ENCODE results near the gene TBC1D8. TPM values are rescaled to one million over a fixed set of nuclear protein-coding genes. Genes with fewer than 3 reads are reported as not detected.
"Not testable (repeated sequence)": the region's sequence is repeated elsewhere in the genome, so short reads cannot be mapped to it uniquely, and the experiment has no call there.

Gene TBC1D8
- total and polyA plus RNA-seq, 12 donors = 7.6 to 17.2 (median 10.8) TPM

GRCh38 chr2:101057051-101057933 lies 93.9 kb downstream of the TBC1D8 start:
- WGBS, 4 donors = 91 to 97% (median 95%) methylated on average over 5 of the region's 5 CpGs
- Histone ChIP-seq H3K36me3 (replicated peaks in 1 of 2) (peaks cover 0 to 5% of the 10 kb centered on the region in 2 donors), H3K27me3 (no peaks in the 10 kb centered on the region), H3K4me1 (replicated peaks in 1 of 2) (no peaks in the 10 kb centered on the region), H3K4me3 (no peak overlapping the region), H3K27ac (no peak overlapping the region), H3K9me3 (replicated peaks in 1 of 3) (no peaks in the 10 kb centered on the region)
- no peak for DNase-seq
- TF ChIP-seq CTCF (IDR thresholded peaks at IDR 0.05) (no peak), POLR2A (IDR thresholded peaks at IDR 0.05) (no peak)
- intact Hi-C loops (cut with DNase I) = no loop called here

GRCh38 chr2:101053117-101053516 lies 98.1 kb downstream of the TBC1D8 start:
- TF ChIP-seq POLR2A (IDR thresholded peaks at IDR 0.05) (no peak), CTCF (IDR thresholded peaks at IDR 0.05) (no peak)
- Histone ChIP-seq H3K27me3 (no peaks in the 10 kb centered on the region), H3K36me3 (replicated peaks in 1 of 2) (peaks cover 0 to 5% of the 10 kb centered on the region in 2 donors), H3K27ac (no peak overlapping the region), H3K4me1 (replicated peaks in 1 of 2) (no peaks in the 10 kb centered on the region), H3K4me3 (no peak overlapping the region), H3K9me3 (replicated peaks in 1 of 3) (no peaks in the 10 kb centered on the region)
- intact Hi-C loops (cut with DNase I) = no loop called here
- no peak for DNase-seq
- 93 to 95% (median 93%) methylated on average over 3 of the region's 3 CpGs for WGBS, 4 donors

- H3K9me3 ChIP-seq (replicated peaks in 1 of 3) = no peaks in the 10 kb centered on the region
- WGBS, 4 donors = 95 to 100% (median 97%) methylated on average over 5 of the region's 5 CpGs
- H3K36me3 ChIP-seq (replicated peaks in 1 of 2) = peaks cover 0 to under 1% of the 10 kb centered on the region in 2 donors
- DNase-seq = no peak
- no peaks in the 10 kb centered on the region for H3K4me1 ChIP-seq (replicated peaks in 1 of 2)
- intact Hi-C loops (cut with DNase I) = no loop called here
- H3K4me3 ChIP-seq = no peak overlapping the region
- no peaks in the 10 kb centered on the region for H3K27me3 ChIP-seq
- no peak overlapping the region for H3K27ac ChIP-seq
- TF ChIP-seq POLR2A (IDR thresholded peaks at IDR 0.05) (no peak), CTCF (IDR thresholded peaks at IDR 0.05) (no peak)
Observed at GRCh38 chr2:101052147-101052546, 99.0 kb downstream of the TBC1D8 start.

- H3K36me3 ChIP-seq (replicated peaks in 1 of 2); H3K4me3 ChIP-seq; H3K4me1 ChIP-seq (replicated peaks in 1 of 2); H3K27ac ChIP-seq; intact Hi-C loops (cut with DNase I); H3K27me3 ChIP-seq; DNase-seq; H3K9me3 ChIP-seq (replicated peaks in 1 of 3): not testable (repeated sequence)
- 94 to 98% (median 95%) methylated on average over 6 of the region's 6 CpGs for WGBS, 4 donors
Observed at GRCh38 chr2:101050886-101051285, 100.3 kb downstream of the TBC1D8 start.

GRCh38 chr2:101048756-101049155 lies 102.4 kb downstream of the TBC1D8 start:
- 65 to 98% (median 91%) methylated on average over 3 of the region's 3 CpGs for WGBS, 4 donors
- no peaks in the 10 kb centered on the region for H3K36me3 ChIP-seq (replicated peaks in 1 of 2)

More at GRCh38 chr2:101048756-101049155, 102.4 kb downstream of the TBC1D8 start:
- intact Hi-C loops (cut with DNase I) = no loop called here
- no peaks in the 10 kb centered on the region for H3K4me1 ChIP-seq (replicated peaks in 1 of 2)
- no peaks in the 10 kb centered on the region for H3K27me3 ChIP-seq
- TF ChIP-seq CTCF (IDR thresholded peaks at IDR 0.05) (no peak), POLR2A (IDR thresholded peaks at IDR 0.05) (no peak)
- no peak overlapping the region for H3K4me3 ChIP-seq
- H3K9me3 ChIP-seq (replicated peaks in 1 of 3) = no peaks in the 10 kb centered on the region
- DNase-seq = no peak
- no peak overlapping the region for H3K27ac ChIP-seq
